ENCODE data around the gene HDAC9.

DNA sequence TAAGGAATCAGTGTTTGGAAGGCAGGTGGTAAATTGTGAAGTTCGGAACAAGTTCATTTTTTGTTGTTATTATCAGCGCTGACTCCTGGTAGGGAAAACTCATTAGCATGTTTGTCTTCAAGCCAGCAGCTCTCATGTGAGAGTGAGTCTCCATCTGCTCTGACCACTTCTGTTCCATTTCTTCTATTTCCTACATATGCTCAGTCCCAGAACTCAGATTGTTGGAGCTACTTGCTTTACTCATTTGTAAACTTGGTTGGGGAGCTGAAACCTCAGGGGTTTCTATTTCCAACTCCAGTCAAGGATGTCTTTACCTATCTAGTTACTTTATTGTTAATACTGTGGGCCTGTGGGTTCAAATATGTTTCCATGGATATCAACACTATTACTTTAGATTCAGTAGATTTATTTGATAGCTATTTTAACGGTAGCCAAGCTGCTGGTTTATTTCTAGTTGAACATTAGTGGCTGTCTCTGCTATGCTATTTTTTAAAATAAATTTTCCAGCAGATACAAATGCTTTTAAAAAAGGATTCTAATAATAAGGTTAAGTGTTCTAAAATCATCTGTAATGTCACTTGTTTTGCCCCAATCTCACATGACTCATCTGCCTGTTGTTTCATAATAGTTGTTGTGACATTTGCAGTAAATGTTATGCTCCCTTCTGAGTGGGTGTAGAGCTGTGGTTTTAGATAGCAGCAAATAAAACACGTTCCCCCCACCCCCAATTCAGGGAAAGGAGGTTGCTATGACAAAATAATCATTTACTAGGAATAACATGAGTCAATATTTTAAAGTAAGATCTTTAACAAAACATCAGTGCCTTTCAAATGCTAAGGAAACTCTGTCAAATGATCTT, 143.3 kb downstream of the HDAC9 start:
- TF ChIP-seq, protein P1, sequence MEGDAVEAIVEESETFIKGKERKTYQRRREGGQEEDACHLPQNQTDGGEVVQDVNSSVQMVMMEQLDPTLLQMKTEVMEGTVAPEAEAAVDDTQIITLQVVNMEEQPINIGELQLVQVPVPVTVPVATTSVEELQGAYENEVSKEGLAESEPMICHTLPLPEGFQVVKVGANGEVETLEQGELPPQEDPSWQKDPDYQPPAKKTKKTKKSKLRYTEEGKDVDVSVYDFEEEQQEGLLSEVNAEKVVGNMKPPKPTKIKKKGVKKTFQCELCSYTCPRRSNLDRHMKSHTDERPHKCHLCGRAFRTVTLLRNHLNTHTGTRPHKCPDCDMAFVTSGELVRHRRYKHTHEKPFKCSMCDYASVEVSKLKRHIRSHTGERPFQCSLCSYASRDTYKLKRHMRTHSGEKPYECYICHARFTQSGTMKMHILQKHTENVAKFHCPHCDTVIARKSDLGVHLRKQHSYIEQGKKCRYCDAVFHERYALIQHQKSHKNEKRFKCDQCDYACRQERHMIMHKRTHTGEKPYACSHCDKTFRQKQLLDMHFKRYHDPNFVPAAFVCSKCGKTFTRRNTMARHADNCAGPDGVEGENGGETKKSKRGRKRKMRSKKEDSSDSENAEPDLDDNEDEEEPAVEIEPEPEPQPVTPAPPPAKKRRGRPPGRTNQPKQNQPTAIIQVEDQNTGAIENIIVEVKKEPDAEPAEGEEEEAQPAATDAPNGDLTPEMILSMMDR (conservative IDR thresholded peaks at IDR 0.05): no peak
- TF ChIP-seq ZFX (IDR thresholded peaks at IDR 0.05): no peak
